ENCODE data around the gene VCL. TPM values are rescaled to one million over a fixed set of nuclear protein-coding genes. Genes with fewer than 3 reads are reported as not detected.
A peak's percentile ranks its signal among the peaks of the same experiment; 100 is the strongest.

VCL gene
- total and polyA plus RNA-seq, 5 donors from 2014 or later, result 11.4 to 39.2 (median 15.9) TPM

- peak overlapping the region; percentile 29 for H3K4me3 ChIP-seq (ENCODE audit: low read depth, low read length)
- H3K27me3 ChIP-seq (ENCODE audit: control insufficient read depth, insufficient read depth, low read length), result no peaks in the 10 kb centered on the region
- Mint-ChIP-seq H3K4me1 (peaks cover 22 to 43% (median 36%) of the 10 kb centered on the region in 4 donors), H3K4me3 (peak overlapping the region; percentile 1 to 81 (median 66)), H3K9me3 (peaks cover 0 to 5% (median 2%) of the 10 kb centered on the region in 7 donors), H3K27me3 (peaks cover 5% of the 10 kb centered on the region), H3K36me3 (peaks cover 3% of the 10 kb centered on the region), H3K27ac (peak overlapping the region; percentile 87 to 93 (median 88))
- peak overlapping the region; percentile 59 for H3K27ac ChIP-seq (ENCODE audit: insufficient read depth, low read length, poor library complexity, severe bottlenecking)
- DNase-seq, result no peak
- no peaks in the 10 kb centered on the region for H3K36me3 ChIP-seq (ENCODE audit: control insufficient read depth, insufficient read depth, low read length)
- peak in 1 of 2 donors; percentile 2 for ATAC-seq (ENCODE audit: low read depth in 2 of 2)
- no peaks in the 10 kb centered on the region for H3K9me3 ChIP-seq (ENCODE audit: control insufficient read depth in 2 of 2, low read length in 2 of 2)
- H3K4me1 ChIP-seq (ENCODE audit: control insufficient read depth, insufficient read depth, low read length, poor library complexity, severe bottlenecking), result peaks cover 20% of the 10 kb centered on the region
Measured at GRCh38 chr10:73991203-73991883, 6.6 kb upstream of the VCL start.

- Histone ChIP-seq H3K4me3 (ENCODE audit: low read depth, low read length) (peak overlapping the region; percentile 29), H3K27ac (ENCODE audit: insufficient read depth, low read length, poor library complexity, severe bottlenecking) (peak overlapping the region; percentile 59), H3K4me1 (ENCODE audit: control insufficient read depth, insufficient read depth, low read length, poor library complexity, severe bottlenecking) (peaks cover 20% of the 10 kb centered on the region), H3K9me3 (ENCODE audit: control insufficient read depth in 2 of 2, low read length in 2 of 2) (no peaks in the 10 kb centered on the region), H3K27me3 (ENCODE audit: control insufficient read depth, insufficient read depth, low read length) (no peaks in the 10 kb centered on the region), H3K36me3 (ENCODE audit: control insufficient read depth, insufficient read depth, low read length) (no peaks in the 10 kb centered on the region)
- H3K4me1 Mint-ChIP-seq, result peaks cover 22 to 44% (median 36%) of the 10 kb centered on the region in 4 donors
- ATAC-seq (ENCODE audit: low read depth in 2 of 2) (peak; percentile 100), DNase-seq (peak; percentile 64 to 95 (median 84))
- peak overlapping the region in 3 of 4 donors; percentile 61 to 81 (median 72) for H3K4me3 Mint-ChIP-seq
- H3K27me3 Mint-ChIP-seq, result peaks cover 5% of the 10 kb centered on the region
- peak overlapping the region in 2 of 3 donors; percentile 87 to 88 for H3K27ac Mint-ChIP-seq
- peaks cover 3% of the 10 kb centered on the region for H3K36me3 Mint-ChIP-seq
- H3K9me3 Mint-ChIP-seq, result peaks cover 0 to 5% (median 2%) of the 10 kb centered on the region in 7 donors
Measured at GRCh38 chr10:73991884-73992245, 6.1 kb upstream of the VCL start.

- peaks cover 3% of the 10 kb centered on the region for H3K36me3 Mint-ChIP-seq
- H3K4me1 Mint-ChIP-seq, result peaks cover 22 to 51% (median 37%) of the 10 kb centered on the region in 4 donors
- Histone ChIP-seq H3K36me3 (ENCODE audit: control insufficient read depth, insufficient read depth, low read length) (no peaks in the 10 kb centered on the region), H3K27me3 (ENCODE audit: control insufficient read depth, insufficient read depth, low read length) (no peaks in the 10 kb centered on the region), H3K27ac (ENCODE audit: insufficient read depth, low read length, poor library complexity, severe bottlenecking) (no peak overlapping the region), H3K9me3 (ENCODE audit: control insufficient read depth in 2 of 2, low read length in 2 of 2) (no peaks in the 10 kb centered on the region), H3K4me1 (ENCODE audit: control insufficient read depth, insufficient read depth, low read length, poor library complexity, severe bottlenecking) (peaks cover 28% of the 10 kb centered on the region), H3K4me3 (ENCODE audit: low read depth, low read length) (no peak overlapping the region)
- DNase-seq (no peak), ATAC-seq (ENCODE audit: low read depth in 2 of 2) (no peak)
- H3K9me3 Mint-ChIP-seq, result peaks cover 0 to 5% (median 2%) of the 10 kb centered on the region in 7 donors
- H3K27ac Mint-ChIP-seq, result peak overlapping the region in 1 of 3 donors; percentile 27
- H3K4me3 Mint-ChIP-seq, result peak overlapping the region in 2 of 4 donors; percentile 13 to 48
- peaks cover 5% of the 10 kb centered on the region for H3K27me3 Mint-ChIP-seq
Measured at GRCh38 chr10:73992899-73993788, 4.8 kb upstream of the VCL start.

GRCh38 chr10:73995035-73995358 lies 2.9 kb upstream of the VCL start:
- H3K4me1 ChIP-seq (ENCODE audit: control insufficient read depth, insufficient read depth, low read length, poor library complexity, severe bottlenecking), result peaks cover 47% of the 10 kb centered on the region
- H3K27me3 ChIP-seq (ENCODE audit: control insufficient read depth, insufficient read depth, low read length), result no peaks in the 10 kb centered on the region
- Mint-ChIP-seq H3K9me3 (peaks cover 0 to 5% (median 0%) of the 10 kb centered on the region in 7 donors), H3K4me3 (peak overlapping the region in 2 of 4 donors; percentile 27 to 80), H3K27ac (peak overlapping the region in 1 of 3 donors; percentile 57), H3K36me3 (peaks cover 3% of the 10 kb centered on the region), H3K27me3 (peaks cover 5% of the 10 kb centered on the region), H3K4me1 (peaks cover 28 to 59% (median 41%) of the 10 kb centered on the region in 4 donors)
- H3K9me3 ChIP-seq (ENCODE audit: control insufficient read depth in 2 of 2, low read length in 2 of 2), result no peaks in the 10 kb centered on the region
- no peak overlapping the region for H3K4me3 ChIP-seq (ENCODE audit: low read depth, low read length)
- no peak overlapping the region for H3K27ac ChIP-seq (ENCODE audit: insufficient read depth, low read length, poor library complexity, severe bottlenecking)
- H3K36me3 ChIP-seq (ENCODE audit: control insufficient read depth, insufficient read depth, low read length), result no peaks in the 10 kb centered on the region
- no peak for ATAC-seq (ENCODE audit: low read depth in 2 of 2)
- no peak for DNase-seq

- Mint-ChIP-seq H3K4me1 (peaks cover 24 to 63% (median 43%) of the 10 kb centered on the region in 4 donors), H3K27ac (peak overlapping the region; percentile 88 to 97 (median 96)), H3K36me3 (no peaks in the 10 kb centered on the region), H3K9me3 (no peaks in the 10 kb centered on the region), H3K27me3 (peaks cover 5% of the 10 kb centered on the region), H3K4me3 (peak overlapping the region; percentile 88 to 100 (median 99))
- ATAC-seq (ENCODE audit: low read depth in 2 of 2), result peak; percentile 64 to 70
- DNase-seq, result peak in 2 of 3 donors; percentile 90
- no peaks in the 10 kb centered on the region for H3K27me3 ChIP-seq (ENCODE audit: control insufficient read depth, insufficient read depth, low read length)
- peak overlapping the region; percentile 95 for H3K4me3 ChIP-seq (ENCODE audit: low read depth, low read length)
- H3K9me3 ChIP-seq (ENCODE audit: control insufficient read depth in 2 of 2, low read length in 2 of 2), result no peaks in the 10 kb centered on the region
- H3K4me1 ChIP-seq (ENCODE audit: control insufficient read depth, insufficient read depth, low read length, poor library complexity, severe bottlenecking), result peaks cover 33% of the 10 kb centered on the region
- peak overlapping the region; percentile 78 for H3K27ac ChIP-seq (ENCODE audit: insufficient read depth, low read length, poor library complexity, severe bottlenecking)
- no peaks in the 10 kb centered on the region for H3K36me3 ChIP-seq (ENCODE audit: control insufficient read depth, insufficient read depth, low read length)
Measured at GRCh38 chr10:73997461-73997786, 492 bp upstream of the VCL start.

- no peaks in the 10 kb centered on the region for H3K27me3 ChIP-seq (ENCODE audit: control insufficient read depth, insufficient read depth, low read length)
- ATAC-seq (ENCODE audit: low read depth in 2 of 2), result no peak
- peak overlapping the region; percentile 70 for H3K4me3 ChIP-seq (ENCODE audit: low read depth, low read length)
- Mint-ChIP-seq H3K27ac (peak overlapping the region in 2 of 3 donors; percentile 91 to 97), H3K36me3 (no peaks in the 10 kb centered on the region), H3K27me3 (peaks cover 5% of the 10 kb centered on the region), H3K4me1 (peaks cover 20 to 57% (median 39%) of the 10 kb centered on the region in 4 donors), H3K9me3 (no peaks in the 10 kb centered on the region), H3K4me3 (peak overlapping the region; percentile 88 to 100 (median 98))
- H3K27ac ChIP-seq (ENCODE audit: insufficient read depth, low read length, poor library complexity, severe bottlenecking), result peak overlapping the region; percentile 78
- H3K9me3 ChIP-seq (ENCODE audit: control insufficient read depth in 2 of 2, low read length in 2 of 2), result no peaks in the 10 kb centered on the region
- H3K36me3 ChIP-seq (ENCODE audit: control insufficient read depth, insufficient read depth, low read length), result no peaks in the 10 kb centered on the region
- DNase-seq, result no peak
- H3K4me1 ChIP-seq (ENCODE audit: control insufficient read depth, insufficient read depth, low read length, poor library complexity, severe bottlenecking), result peaks cover 28% of the 10 kb centered on the region
Measured at GRCh38 chr10:73998623-73998928, 660 bp downstream of the VCL start.

GRCh38 chr10:73998929-73999691 lies 1.2 kb downstream of the VCL start:
- H3K27ac ChIP-seq (ENCODE audit: insufficient read depth, low read length, poor library complexity, severe bottlenecking), result no peak overlapping the region
- peak overlapping the region in 2 of 3 donors; percentile 91 to 97 for H3K27ac Mint-ChIP-seq
- H3K36me3 Mint-ChIP-seq, result no peaks in the 10 kb centered on the region
- no peaks in the 10 kb centered on the region for H3K9me3 ChIP-seq (ENCODE audit: control insufficient read depth in 2 of 2, low read length in 2 of 2)
- no peaks in the 10 kb centered on the region for H3K36me3 ChIP-seq (ENCODE audit: control insufficient read depth, insufficient read depth, low read length)
- no peaks in the 10 kb centered on the region for H3K27me3 ChIP-seq (ENCODE audit: control insufficient read depth, insufficient read depth, low read length)
- H3K4me1 ChIP-seq (ENCODE audit: control insufficient read depth, insufficient read depth, low read length, poor library complexity, severe bottlenecking), result peaks cover 28% of the 10 kb centered on the region
- no peaks in the 10 kb centered on the region for H3K9me3 Mint-ChIP-seq
- ATAC-seq (ENCODE audit: low read depth in 2 of 2) (no peak), DNase-seq (no peak)
- peak overlapping the region; percentile 88 to 100 (median 98) for H3K4me3 Mint-ChIP-seq
- peak overlapping the region; percentile 70 for H3K4me3 ChIP-seq (ENCODE audit: low read depth, low read length)
- peaks cover 5% of the 10 kb centered on the region for H3K27me3 Mint-ChIP-seq
- peaks cover 19 to 55% (median 38%) of the 10 kb centered on the region in 4 donors for H3K4me1 Mint-ChIP-seq

Measured in CD4-positive, CD25-positive, alpha-beta regulatory T cell (primary cell).